ENCODE measurements around the gene FAM174B.

- TF ChIP-seq EZH2 (IDR thresholded peaks at IDR 0.05) (no peak), POLR2AphosphoS5 (IDR thresholded peaks at IDR 0.05; ENCODE audit: borderline replicate concordance, low read depth, low read length) (no peak)
These were observed 37.7 kb downstream of the FAM174B start for GRCh38 chr15:92617549-92618520.
